HG03432 (cell line): ENCODE results near the gene OR10K2.

Experiments
- ATAC-seq: cut with Tn5 transposase; IDR thresholded peaks from one replicate; pipeline ENCODE4 v1.9.1; 2021; ENCODE audit warnings: mild to moderate bottlenecking, moderate library complexity; ENCODE audit not compliant: unreplicated experiment

Gene OR10K2

DNA sequence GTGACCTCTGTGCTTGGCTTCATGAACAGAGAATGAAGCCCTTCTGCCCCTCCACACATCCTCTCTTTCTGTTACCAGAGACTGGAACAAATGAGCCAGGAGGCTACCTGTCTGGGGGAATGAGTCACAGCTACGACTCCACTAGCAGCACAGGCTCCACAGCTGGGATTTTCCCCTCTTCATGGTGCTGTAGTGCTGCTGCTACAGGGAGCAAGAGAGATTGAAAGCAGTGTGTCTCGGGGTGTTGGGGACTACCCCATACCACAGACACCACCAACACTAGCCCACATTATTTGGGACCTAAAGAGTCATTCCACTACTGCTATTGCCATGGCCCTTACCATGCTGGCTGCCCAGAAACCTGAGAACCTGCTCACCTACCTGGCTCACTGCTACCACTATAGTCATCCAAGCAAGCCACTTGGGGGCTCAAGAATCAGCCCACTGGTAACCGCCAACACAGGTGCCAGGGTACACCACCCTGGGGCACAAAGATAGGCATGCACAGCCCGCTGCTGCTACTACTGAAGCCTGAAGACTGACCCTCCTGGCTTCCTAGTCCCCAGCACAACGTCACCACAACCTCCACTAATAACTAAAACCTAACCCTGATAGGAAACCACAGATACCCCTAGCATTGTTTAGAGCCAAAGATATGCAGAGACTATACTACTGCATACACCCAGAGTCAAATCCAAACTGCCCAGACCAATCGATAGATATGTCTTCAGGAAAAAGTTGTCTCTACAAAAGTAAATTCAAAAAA is 54.7 kb downstream of the OR10K2 start:
- peak; percentile 99 for ATAC-seq
